NCI-H2107 treated with DMSO at 0.1 percent for 48 hours (cell line): ENCODE results near the gene HSD17B1.
"Not testable (repeated sequence)": the region's sequence is repeated elsewhere in the genome, so short reads cannot be mapped to it uniquely, and the experiment has no call there.

Experiments
- DNase-seq: peaks from one replicate; lab custom pipeline; 2025; ENCODE audit not compliant: unreplicated experiment; lab: John Stamatoyannopoulos, UW

HSD17B1 gene

DNA sequence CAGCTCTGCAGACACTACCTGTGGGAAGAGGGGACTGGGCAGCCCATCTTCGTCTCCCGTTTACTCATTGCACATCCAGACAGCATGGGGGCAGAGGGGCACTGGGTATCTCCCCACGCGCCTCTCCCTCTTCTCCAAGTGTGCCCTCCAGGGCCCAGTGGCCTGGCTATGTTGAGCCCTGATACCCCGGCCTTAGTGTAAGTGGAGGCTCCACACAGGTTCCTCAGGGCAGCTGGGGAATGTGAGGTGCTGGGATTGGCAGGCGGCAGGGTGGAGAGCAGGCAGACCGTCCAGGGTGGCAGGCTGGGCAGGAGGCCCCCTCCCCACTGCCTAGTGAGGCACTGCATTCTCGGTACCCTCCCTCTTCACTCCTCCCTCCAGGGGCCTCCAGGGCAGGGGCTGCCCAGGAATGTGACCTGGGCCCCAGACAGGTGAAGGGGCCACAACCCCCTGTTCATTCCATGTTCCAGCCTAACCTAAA, 29.9 kb upstream of the HSD17B1 start:
- DNase-seq, result no peak

DNA sequence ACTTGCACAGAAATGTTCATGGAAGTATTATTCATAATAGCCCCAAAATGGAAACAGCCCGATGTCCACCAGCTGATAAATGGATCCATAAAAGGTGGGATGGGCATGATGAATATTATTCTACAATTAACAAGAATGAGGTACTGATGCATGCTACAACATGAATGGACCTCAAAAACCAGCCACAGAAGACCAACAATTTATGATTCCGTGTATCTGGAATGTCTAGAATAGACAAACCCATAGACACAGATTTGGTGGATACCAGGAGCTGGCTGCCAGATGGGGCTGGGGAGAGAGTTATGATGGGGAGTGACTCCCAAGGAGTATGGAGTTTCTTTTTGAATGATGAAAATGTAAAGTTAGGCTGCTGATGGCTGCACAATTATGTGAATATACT, 27.5 kb upstream of the HSD17B1 start:
- DNase-seq, result no peak

DNA sequence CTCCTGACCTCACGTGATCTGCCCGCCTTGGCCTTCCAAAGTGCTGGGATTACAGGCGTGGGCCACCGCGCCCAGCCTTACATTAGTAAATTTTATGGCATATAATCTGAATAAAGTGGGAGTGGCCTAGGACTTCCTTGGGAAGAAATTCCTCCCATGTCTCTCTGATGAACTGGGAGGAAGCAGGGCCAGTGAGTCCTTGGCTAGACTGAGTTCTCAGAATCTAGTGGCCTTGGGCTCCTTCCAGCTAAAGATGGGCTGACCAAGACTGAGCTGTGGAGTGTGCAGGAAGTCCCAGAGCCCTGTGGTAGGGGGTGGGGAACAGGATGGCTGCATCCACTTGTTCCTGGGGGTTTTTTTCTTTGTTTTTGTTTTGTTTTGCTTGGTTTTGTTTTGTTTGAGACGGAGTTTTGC, 26.7 kb upstream of the HSD17B1 start:
- DNase-seq, result no peak

DNA sequence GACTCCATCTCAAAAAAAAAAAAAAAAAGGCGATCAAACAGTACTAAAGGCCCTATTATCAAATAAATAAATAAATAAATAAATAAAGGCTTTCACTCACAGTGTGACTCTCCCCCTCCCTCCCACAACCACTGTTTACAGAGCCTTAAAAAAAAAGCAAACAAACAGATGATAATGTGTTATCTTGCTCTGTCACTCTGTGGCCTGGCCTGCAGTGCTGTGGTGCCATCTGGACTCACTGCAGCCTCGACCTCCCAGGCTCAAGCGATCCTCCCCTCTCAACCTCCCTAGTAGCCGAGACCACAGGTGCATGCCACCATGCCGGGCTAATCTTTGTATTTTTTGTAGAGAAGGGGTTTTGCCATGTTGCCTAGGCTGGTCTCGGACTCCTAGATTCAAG, 24.8 kb upstream of the HSD17B1 start:
- DNase-seq, result no peak

DNA sequence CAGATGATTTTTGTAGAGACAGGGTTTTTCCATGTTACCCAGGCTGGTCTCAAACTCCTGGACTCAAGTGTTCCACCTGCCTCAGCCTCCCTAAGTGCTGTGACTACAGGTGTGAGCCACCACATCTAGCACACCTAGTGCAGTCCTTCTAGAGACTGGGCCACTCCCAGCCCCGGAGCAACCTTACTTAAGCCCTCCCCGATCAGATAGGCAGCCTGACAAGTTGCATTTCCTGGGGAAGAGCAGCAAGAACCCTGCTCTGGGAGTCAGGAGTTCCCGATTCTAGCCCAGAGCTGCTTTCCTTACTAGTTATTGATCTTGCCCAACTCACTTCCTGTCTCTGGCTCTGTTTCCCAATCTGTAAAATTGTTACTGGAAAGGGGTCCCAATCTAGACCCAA, 23.7 kb upstream of the HSD17B1 start:
- no peak for DNase-seq

DNA sequence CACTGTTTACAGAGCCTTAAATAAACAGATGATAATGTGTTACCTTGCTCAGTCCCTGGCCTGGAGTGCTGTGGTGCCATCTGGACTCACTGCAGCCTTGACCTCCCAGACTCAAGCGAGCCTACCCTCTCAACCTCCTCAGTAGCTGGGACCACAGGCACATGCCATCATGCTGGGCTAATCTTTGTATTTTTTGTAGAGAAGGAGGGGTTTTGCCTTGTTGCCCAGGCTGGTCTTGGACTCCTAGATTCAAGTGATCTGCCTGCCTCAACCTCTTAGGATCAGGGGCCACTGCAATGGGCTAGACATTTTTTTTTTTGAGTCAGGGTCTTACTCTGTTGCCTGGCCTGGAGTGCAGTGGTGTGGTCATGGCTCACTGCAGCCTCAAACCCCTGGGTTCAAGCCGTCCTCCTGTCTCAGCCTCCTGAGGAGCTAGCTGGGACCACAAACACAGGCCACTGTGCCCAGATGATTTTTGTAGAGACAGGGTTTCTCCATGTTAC, 21.7 kb upstream of the HSD17B1 start:
- no peak for DNase-seq

DNA sequence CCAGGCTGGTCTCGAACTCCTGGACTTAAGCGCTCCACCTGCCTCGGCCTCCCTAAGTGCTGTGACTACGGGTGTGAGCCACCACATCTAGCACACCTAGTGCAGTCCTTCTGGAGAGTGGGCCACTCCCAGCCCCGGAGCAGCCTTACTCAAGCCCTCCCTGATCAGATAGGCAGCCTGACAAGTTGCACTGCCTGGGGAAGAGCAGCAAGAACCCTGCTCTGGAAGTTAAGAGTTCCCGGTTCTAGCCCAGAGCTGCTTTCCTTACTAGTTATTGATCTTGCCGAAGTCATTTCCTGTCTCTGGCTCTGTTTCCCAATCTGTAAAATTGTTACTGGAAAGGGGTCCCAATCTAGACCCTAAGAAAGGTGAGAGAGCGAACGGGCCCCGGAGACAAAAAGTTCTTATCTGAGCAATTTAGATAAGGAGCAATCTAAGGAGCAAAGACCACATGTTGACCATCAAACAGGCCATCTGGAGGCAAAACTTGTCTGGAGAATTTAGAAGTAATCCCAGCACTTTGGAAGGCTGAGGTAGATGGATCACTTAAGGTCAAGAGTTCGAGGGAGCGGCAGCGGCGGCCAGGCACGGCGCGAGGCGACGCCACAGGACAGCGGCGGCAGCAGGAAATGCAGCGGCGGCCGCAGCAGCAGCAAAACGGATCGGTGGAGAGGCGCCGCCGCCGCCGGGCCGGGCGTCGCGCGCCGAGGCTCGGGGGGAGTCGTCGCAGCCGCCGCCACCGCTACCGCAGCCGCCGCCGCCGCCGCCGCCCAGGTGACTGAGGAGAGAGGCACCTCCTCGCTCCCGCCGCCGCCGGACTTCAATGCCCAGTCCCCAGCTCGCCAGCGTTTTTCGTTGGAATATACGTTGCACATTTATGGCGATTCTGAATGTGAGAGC, 21.0 kb upstream of the HSD17B1 start:
- DNase-seq, result peak; percentile 26

DNA sequence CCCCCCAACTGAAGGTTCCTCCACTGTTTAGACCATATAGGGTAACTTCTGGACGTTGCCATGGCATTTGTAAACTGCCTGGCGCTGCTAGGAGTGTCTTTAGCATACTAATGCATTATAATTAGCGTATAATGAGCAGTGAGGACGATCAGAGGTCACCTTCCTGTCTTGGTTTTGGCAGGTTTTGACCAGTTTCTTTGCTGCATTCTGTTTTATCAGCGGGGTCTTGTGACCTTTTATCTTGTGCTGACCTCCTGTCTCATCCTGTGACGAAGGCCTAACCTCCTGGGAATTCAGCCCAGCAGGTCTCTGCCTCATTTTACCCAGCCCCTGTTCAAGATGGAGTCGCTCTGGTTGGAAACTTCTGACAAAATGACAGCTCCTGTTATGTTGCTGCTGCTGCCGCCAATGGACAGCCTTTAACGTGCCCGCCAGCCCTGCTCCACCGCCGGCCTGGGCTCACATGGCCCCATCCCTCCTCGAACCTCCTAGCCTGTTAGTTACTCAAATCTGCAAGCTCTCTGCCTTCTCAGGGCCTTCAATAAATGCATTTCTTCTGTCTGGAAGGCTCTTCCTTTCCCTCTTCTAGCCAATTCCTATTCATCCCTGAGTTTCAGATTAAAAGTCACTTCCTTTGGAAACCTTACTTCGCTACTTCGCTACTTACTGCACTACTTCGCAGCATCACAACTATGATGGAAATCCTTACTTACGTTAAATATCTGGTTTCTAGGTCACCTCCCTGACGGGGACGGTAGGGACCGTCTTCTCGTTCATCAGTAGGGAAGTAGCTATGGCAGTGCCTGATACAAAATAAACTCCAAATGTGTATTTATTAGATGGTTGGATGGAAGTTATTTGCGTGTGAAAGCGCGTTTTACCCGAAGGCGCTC, 17.3 kb upstream of the HSD17B1 start:
- DNase-seq, result no peak

DNA sequence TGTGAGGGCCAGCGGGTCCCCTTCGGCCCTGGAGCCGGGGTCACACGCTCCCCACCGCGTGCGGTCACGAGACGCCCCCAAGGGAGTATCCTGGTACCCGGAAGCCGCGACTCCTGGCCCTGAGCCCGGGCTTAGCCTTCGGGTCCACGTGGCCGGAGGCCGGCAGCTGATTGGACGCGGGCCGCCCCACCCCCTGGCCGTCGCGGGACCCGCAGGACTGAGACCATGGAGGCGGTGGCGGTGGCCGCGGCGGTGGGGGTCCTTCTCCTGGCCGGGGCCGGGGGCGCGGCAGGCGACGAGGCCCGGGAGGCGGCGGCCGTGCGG, 16.7 kb upstream of the HSD17B1 start, which contains the start of gene NAGLU:
Gene NAGLU (plus strand): TSS at position 194 of the 324 bp plus-strand sequence. CDS start 32 bp downstream, at position 226.
- DNase-seq, result peak; percentile 75

DNA sequence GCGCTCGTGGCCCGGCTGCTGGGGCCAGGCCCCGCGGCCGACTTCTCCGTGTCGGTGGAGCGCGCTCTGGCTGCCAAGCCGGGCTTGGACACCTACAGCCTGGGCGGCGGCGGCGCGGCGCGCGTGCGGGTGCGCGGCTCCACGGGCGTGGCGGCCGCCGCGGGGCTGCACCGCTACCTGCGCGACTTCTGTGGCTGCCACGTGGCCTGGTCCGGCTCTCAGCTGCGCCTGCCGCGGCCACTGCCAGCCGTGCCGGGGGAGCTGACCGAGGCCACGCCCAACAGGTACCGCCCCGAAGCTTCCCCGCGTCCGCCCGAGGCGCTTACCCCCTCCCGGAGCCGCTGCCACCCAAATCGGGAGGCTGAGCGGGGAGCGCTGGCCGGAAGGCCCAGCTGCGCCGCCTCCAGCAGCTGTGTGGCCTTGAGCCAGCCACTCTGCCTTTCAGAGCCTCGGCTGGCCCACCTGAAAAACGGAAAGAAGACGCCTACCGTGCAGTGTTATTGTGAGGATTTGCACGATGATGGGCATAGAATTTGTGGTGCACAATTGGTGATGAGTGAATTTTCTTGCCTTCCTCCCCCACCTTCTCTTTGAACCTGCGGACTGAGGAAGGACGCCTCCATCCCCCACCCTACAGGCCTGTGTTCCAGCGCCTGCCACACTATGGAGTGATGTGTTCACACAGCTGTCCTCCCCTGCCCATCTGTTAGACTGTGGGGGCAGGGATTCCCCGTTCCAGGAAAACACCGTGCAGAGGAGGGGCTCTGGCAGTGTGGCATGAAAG, 16.2 kb upstream of the HSD17B1 start:
- DNase-seq, result peak; percentile 6

DNA sequence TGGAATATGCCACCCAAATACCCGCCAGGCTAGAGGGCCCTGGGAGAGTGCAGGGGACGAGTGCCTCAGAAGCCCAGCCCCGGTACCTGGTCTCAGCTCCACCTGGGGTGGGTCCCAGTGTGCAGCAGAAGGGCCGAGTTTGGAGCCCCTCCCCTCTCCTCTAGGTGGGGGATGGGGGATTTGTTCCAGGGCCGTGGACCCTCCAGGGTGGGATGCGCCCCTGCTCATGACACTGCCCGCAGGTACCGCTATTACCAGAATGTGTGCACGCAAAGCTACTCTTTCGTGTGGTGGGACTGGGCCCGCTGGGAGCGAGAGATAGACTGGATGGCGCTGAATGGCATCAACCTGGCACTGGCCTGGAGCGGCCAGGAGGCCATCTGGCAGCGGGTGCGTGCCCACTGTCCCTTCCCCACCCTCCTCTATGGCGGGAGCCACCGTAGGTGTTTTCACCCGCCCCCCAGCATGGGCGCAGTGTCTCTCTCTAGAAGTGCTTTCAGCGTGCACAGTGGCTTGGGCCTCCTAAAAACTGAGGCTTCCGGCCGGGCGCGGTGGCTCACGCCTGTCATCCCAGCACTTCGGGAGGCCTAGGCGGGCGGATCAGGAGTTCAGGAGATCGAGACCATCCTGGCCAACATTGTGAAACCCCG, 15.4 kb upstream of the HSD17B1 start:
- DNase-seq, result no peak

DNA sequence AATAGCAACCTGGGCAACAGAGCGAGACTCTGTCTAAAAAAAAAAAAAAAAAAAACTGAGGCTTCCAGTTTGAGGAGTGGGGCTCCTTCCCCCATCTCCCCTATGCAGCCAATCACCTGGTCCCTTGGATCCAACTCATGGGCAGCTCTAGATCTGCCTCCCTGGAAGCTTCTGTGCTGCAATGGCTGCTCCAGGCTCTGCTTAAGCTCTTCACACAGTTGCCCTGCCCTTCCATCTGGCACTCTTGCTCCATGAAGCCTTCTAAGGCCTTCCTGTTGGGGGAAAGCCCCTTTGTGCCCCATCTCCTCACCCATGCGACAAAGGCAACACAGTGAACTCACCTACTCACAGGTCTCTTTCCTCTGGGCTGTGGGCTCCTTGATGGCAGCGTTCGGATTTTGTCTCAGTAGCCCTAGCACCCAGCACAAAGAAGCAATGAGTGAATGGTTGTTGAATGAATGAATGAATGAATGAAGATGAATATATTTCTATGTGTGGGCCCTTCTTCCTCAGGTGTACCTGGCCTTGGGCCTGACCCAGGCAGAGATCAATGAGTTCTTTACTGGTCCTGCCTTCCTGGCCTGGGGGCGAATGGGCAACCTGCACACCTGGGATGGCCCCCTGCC, 14.8 kb upstream of the HSD17B1 start:
- DNase-seq, result no peak

DNA sequence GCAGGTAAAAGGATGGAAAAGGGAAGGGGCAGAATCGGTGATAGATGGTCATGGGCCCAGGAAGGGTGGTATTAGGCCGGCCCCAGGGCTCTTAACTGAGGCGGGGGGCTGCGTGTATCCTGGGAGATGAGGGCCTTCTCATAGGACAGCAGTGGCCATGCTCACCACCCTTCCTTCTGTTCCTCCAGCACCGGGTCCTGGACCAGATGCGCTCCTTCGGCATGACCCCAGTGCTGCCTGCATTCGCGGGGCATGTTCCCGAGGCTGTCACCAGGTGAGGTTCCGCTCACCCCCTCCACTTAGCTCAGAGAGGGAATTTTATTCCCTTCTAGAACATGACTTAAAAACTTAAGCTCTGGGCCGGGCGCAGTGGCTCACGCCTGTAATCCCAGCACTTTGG, 14.2 kb upstream of the HSD17B1 start:
- no peak for DNase-seq

DNA sequence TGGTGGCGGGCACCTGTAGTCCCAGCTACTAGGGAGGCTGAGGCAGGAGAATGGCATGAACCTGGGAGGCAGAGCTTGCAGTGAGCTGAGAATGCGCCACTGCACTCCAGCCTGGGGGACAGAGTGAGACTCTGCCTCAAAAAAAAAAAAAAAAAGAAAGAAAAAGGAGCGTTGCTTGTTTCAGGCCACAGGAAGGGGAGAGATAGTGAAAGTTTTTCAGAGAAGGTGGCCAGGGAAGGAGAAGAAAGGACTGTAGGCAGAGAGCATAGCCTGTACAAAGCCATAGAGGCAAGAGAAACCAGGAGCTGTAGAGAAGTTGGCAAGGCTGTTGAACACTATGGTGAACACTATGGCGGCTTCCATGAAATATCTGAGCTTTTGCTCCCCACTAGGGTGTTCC, 12.2 kb upstream of the HSD17B1 start:
- not testable (repeated sequence) for DNase-seq

DNA sequence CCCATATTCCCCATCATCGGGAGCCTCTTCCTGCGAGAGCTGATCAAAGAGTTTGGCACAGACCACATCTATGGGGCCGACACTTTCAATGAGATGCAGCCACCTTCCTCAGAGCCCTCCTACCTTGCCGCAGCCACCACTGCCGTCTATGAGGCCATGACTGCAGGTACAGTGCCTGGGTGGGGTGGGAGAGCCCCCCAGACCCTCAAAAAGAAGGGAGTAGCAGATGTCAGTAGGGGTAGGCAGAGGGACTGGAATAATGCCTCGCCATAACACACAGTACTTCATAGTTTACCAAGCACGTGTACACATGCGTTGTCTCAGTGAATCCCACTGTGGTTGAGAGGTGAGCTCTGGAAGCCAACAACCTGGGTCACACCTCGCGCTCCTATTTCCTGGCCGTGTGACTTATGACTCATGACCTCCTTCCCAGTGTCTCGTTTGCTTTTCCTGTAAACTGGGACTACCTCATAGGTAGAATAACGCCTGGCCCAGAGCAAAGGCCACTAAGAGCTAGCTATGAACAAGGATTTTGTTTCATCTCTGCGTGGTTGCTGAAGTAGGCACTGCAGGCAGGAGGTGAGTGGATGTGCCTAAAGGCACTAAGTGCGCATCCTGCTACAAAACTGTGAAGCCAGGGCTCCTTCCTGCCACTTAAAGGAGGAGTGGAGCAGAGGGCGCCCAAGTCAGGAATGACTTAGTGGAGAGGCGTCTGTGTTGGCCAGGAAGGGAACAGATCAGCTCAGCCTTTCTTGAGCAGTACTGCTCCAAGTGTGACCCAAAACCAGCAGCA, 11.5 kb upstream of the HSD17B1 start:
- no peak for DNase-seq

DNA sequence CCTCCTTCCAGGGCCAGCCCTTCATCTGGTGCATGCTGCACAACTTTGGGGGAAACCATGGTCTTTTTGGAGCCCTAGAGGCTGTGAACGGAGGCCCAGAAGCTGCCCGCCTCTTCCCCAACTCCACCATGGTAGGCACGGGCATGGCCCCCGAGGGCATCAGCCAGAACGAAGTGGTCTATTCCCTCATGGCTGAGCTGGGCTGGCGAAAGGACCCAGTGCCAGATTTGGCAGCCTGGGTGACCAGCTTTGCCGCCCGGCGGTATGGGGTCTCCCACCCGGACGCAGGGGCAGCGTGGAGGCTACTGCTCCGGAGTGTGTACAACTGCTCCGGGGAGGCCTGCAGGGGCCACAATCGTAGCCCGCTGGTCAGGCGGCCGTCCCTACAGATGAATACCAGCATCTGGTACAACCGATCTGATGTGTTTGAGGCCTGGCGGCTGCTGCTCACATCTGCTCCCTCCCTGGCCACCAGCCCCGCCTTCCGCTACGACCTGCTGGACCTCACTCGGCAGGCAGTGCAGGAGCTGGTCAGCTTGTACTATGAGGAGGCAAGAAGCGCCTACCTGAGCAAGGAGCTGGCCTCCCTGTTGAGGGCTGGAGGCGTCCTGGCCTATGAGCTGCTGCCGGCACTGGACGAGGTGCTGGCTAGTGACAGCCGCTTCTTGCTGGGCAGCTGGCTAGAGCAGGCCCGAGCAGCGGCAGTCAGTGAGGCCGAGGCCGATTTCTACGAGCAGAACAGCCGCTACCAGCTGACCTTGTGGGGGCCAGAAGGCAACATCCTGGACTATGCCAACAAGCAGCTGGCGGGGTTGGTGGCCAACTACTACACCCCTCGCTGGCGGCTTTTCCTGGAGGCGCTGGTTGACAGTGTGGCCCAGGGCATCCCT, 9.3 kb upstream of the HSD17B1 start:
- no peak for DNase-seq

DNA sequence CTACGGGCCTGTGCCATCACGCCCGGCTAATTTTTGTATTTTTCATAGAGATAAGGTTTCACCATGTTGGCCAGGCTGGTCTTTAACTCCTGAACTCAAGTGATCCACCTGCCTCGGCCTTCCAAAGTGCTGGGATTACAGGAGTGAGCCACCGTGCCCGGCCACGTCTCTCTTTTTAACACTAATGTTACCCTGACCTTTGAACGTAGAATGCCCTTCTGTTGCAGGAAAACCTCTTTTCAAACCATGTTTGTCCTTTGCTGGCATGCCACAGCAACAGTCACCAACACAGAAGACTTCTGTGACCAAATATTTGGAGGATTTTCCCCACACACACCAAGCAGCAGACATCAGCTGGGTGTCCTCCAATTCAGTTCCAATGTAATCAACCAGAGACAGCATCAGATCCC, 7.8 kb upstream of the HSD17B1 start:
- no peak for DNase-seq
